ENCODE results near the gene ATP8A2. TPM values are rescaled to one million over a fixed set of nuclear protein-coding genes. Genes with fewer than 3 reads are reported as not detected.

ATP8A2 gene
- total RNA-seq, 1 donor from 2014 or later, result 1.9 TPM

DNA sequence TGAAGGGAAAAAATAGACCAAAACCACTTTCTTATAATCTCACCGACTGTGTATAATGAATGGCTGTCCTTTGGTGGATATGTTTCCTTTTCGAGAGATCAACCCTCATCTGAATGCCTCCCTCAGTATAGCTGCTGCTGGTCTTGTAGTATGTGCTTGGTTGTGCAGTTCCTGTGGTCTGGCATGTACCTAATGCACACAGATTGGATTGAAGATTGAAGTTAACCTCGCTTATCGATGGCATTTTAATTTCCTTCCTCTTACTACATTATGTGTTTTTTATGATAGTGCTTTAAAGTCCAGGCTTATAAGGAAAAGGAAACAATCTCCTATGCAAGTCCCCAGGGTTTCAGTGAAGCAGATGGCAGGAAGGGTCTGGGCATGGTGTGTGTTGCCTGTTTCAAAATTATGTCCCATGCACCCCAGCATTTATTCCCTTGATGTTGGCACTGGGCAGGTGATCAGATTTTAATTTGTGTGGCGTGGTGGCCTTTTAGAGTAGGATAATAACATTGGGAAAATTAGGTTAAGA lies 346.0 kb downstream of the ATP8A2 start:
- H3K27ac Mint-ChIP-seq (ENCODE audit: unreplicated experiment), result no peak overlapping the region
- H3K4me3 Mint-ChIP-seq (ENCODE audit: unreplicated experiment), result no peak overlapping the region
- no peaks in the 10 kb centered on the region for H3K27me3 Mint-ChIP-seq (ENCODE audit: low read depth)
- no peak for DNase-seq (ENCODE audit: low spot score)
- H3K9me3 Mint-ChIP-seq (ENCODE audit: low read depth), result peaks cover 9% of the 10 kb centered on the region
- no peak for TF ChIP-seq CTCF (IDR thresholded peaks at IDR 0.05)
- no peaks in the 10 kb centered on the region for H3K36me3 Mint-ChIP-seq (ENCODE audit: low read depth)
- peaks cover 10% of the 10 kb centered on the region for H3K4me1 Mint-ChIP-seq (ENCODE audit: low read depth)

DNA sequence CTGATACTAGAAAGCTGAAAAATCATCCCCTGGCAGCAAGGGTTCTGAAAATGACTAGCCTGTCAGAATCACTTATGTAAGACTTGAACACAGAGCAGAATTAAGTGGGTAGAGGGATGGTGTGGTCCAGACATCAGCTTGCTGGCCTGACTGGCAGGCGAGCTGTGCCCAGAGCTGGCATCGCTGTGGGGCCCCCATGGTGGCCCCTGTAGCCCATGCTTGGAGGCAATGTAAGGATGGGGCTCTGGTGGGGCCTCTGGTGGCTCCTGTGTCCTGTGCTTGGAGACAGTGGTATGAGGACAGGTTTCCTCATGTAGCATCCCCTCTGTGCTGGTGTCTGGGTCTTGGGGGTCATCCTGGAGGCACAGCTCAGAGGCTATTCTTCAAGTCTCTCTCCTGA lies 347.9 kb downstream of the ATP8A2 start:
- no peak overlapping the region for H3K27ac Mint-ChIP-seq (ENCODE audit: unreplicated experiment)
- no peak overlapping the region for H3K4me3 Mint-ChIP-seq (ENCODE audit: unreplicated experiment)
- peaks cover 9% of the 10 kb centered on the region for H3K9me3 Mint-ChIP-seq (ENCODE audit: low read depth)
- TF ChIP-seq CTCF (IDR thresholded peaks at IDR 0.05), result no peak
- no peak for DNase-seq (ENCODE audit: low spot score)
- H3K27me3 Mint-ChIP-seq (ENCODE audit: low read depth), result no peaks in the 10 kb centered on the region
- H3K4me1 Mint-ChIP-seq (ENCODE audit: low read depth), result peaks cover 18% of the 10 kb centered on the region
- H3K36me3 Mint-ChIP-seq (ENCODE audit: low read depth), result no peaks in the 10 kb centered on the region

GRCh38 chr13:25722893-25723292 lies 351.1 kb downstream of the ATP8A2 start:
- no peak for TF ChIP-seq CTCF (IDR thresholded peaks at IDR 0.05)
- Mint-ChIP-seq H3K4me3 (ENCODE audit: unreplicated experiment) (no peak overlapping the region), H3K4me1 (ENCODE audit: low read depth) (peaks cover 19% of the 10 kb centered on the region), H3K9me3 (ENCODE audit: low read depth) (peaks cover 3% of the 10 kb centered on the region), H3K27ac (ENCODE audit: unreplicated experiment) (no peak overlapping the region), H3K27me3 (ENCODE audit: low read depth) (no peaks in the 10 kb centered on the region), H3K36me3 (ENCODE audit: low read depth) (no peaks in the 10 kb centered on the region)
- no peak for DNase-seq (ENCODE audit: low spot score)

- H3K4me3 Mint-ChIP-seq (ENCODE audit: unreplicated experiment), result no peak overlapping the region
- no peak for DNase-seq (ENCODE audit: low spot score)
- H3K4me1 Mint-ChIP-seq (ENCODE audit: low read depth), result peaks cover 32% of the 10 kb centered on the region
- no peak overlapping the region for H3K27ac Mint-ChIP-seq (ENCODE audit: unreplicated experiment)
- peaks cover 3% of the 10 kb centered on the region for H3K9me3 Mint-ChIP-seq (ENCODE audit: low read depth)
- TF ChIP-seq CTCF (IDR thresholded peaks at IDR 0.05), result no peak
- no peaks in the 10 kb centered on the region for H3K36me3 Mint-ChIP-seq (ENCODE audit: low read depth)
- no peaks in the 10 kb centered on the region for H3K27me3 Mint-ChIP-seq (ENCODE audit: low read depth)
Observed at GRCh38 chr13:25725104-25725503, 353.3 kb downstream of the ATP8A2 start.

DNA sequence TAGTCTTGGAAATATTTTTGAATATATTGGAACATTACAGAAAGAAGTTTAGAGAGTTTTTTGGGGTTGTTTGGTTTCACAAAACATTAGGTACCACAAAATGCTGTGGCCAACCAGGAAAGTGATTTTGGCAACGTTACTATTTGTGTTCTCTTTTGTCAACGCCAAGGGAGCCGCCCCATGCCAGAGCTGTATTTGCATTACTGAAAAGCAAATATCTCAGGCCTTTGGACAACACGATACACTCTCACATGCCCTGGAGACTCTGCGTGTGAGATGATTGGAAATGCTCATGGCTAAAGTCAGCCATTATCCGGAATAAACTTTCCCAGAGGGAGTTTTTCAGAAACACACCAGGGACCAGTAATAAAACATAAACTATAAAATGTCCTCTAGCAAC lies 355.5 kb downstream of the ATP8A2 start:
- Mint-ChIP-seq H3K27ac (ENCODE audit: unreplicated experiment) (peak overlapping the region; percentile 36), H3K27me3 (ENCODE audit: low read depth) (no peaks in the 10 kb centered on the region), H3K9me3 (ENCODE audit: low read depth) (no peaks in the 10 kb centered on the region)

More for the DNA sequence above, 355.5 kb downstream of the ATP8A2 start:
- Mint-ChIP-seq H3K4me3 (ENCODE audit: unreplicated experiment) (no peak overlapping the region), H3K4me1 (ENCODE audit: low read depth) (peaks cover 49% of the 10 kb centered on the region), H3K36me3 (ENCODE audit: low read depth) (no peaks in the 10 kb centered on the region)
- no peak for DNase-seq (ENCODE audit: low spot score)
- TF ChIP-seq CTCF (IDR thresholded peaks at IDR 0.05), result no peak

Measured in chondrocyte (in vitro differentiated cells).